Measurements from ENCODE around the gene KLRG1.

- TF ChIP-seq EZH2 (IDR thresholded peaks at IDR 0.05; ENCODE audit: insufficient read depth, poor library complexity, severe bottlenecking) (no peak), EZH2phosphoT487 (IDR thresholded peaks at IDR 0.05; ENCODE audit: insufficient read depth, low read depth) (no peak)
Measured at GRCh38 chr12:9030776-9031175, 41.4 kb downstream of the KLRG1 start.
